OCI-M1 (cell line): ENCODE measurements around the gene PTTG1IP.
A peak's percentile ranks its signal among the peaks of the same experiment; 100 is the strongest.

ENCODE experiments used
- DNase-seq: peaks from one replicate; lab custom pipeline; 2025; lab: John Stamatoyannopoulos, UW

The PTTG1IP gene

GRCh38 chr21:44800103-44800502 is 73.4 kb downstream of the PTTG1IP start:
- peak; percentile 25 for DNase-seq

- DNase-seq, result no peak
Observed at GRCh38 chr21:44799646-44800045, 73.8 kb downstream of the PTTG1IP start.
